Effector memory CD4-positive, alpha-beta T cell (primary cell): ENCODE data around the gene ZDHHC8.

ENCODE experiments used
- DNase-seq, 3 donors: peaks; one replicate each; pipeline ENCODE4 v3.0.0-alpha.2; 2020
- H3K27ac ChIP-seq: 2 replicates; pipeline ENCODE4 v1.7.0; 2013; ENCODE audit warnings: mild to moderate bottlenecking, low read length, moderate library complexity; ENCODE audit not compliant: insufficient read depth, poor library complexity, severe bottlenecking
- H3K27me3 ChIP-seq: replicated peaks from 2 replicates; pipeline ENCODE4 v1.7.0; 2013; ENCODE audit warnings: mild to moderate bottlenecking, low read length; ENCODE audit not compliant: insufficient read depth, control insufficient read depth, poor library complexity, severe bottlenecking
- H3K36me3 ChIP-seq: 2 replicates; pipeline ENCODE4 v1.7.0; 2013; ENCODE audit warnings: mild to moderate bottlenecking, low read length, moderate library complexity; ENCODE audit not compliant: control insufficient read depth, insufficient read depth
- H3K4me1 ChIP-seq: 2 replicates; pipeline ENCODE4 v1.7.0; 2013; ENCODE audit warnings: low read length, mild to moderate bottlenecking; ENCODE audit not compliant: control insufficient read depth, insufficient read depth, poor library complexity, severe bottlenecking
- H3K4me3 ChIP-seq: 2 replicates; pipeline ENCODE4 v1.7.0; 2013; ENCODE audit warnings: low read length, low read depth, mild to moderate bottlenecking; ENCODE audit not compliant: insufficient read depth, poor library complexity, severe bottlenecking
- H3K9me3 ChIP-seq: 2 replicates; pipeline ENCODE4 v1.7.0; 2013; ENCODE audit warnings: mild to moderate bottlenecking, low read length, moderate library complexity; ENCODE audit not compliant: control insufficient read depth

The ZDHHC8 gene

GRCh38 chr22:20196094-20196842 is 64.7 kb downstream of the ZDHHC8 start:
- Histone ChIP-seq H3K27ac (no peak overlapping the region), H3K4me1 (no peaks in the 10 kb centered on the region), H3K4me3 (no peak overlapping the region), H3K36me3 (no peaks in the 10 kb centered on the region), H3K9me3 (no peaks in the 10 kb centered on the region), H3K27me3 (no peaks in the 10 kb centered on the region)
- DNase-seq = no peak
